ENCODE data around the gene OSBPL10.

GRCh38 chr3:31911643-31912042 lies 69.4 kb downstream of the OSBPL10 start:
- no peak for TF ChIP-seq CTCF (IDR thresholded peaks at IDR 0.05; ENCODE audit: low read length)
- no peak for TF ChIP-seq EZH2 (IDR thresholded peaks at IDR 0.05; ENCODE audit: borderline replicate concordance, low read length)

All from OCI-LY1 (cell line).